Omental fat pad (tissue), 4 donors: ENCODE results near the gene FBLIM1. TPM values are rescaled to one million over a fixed set of nuclear protein-coding genes. Genes with fewer than 3 reads are reported as not detected.

Source experiments
- ATAC-seq: fragments of 150-250 bp; one replicate; pipeline ENCODE4 v1.9.1; 2016; ENCODE audit warnings: mild to moderate bottlenecking, moderate library complexity; ENCODE audit not compliant: low FRiP score
- DNase-seq: peaks from one replicate; pipeline ENCODE4 v3.0.0-alpha.2; 2019; ENCODE audit warnings: low spot score
- CTCF ChIP-seq, 3 donors: fragments of 450-650 bp; IDR thresholded peaks; one replicate each; pipeline ENCODE4 v1.5.1; 2016 to 2017; ENCODE audit warnings: antibody characterized with exemption in 3 of 3, mild to moderate bottlenecking in 3 of 3, moderate library complexity in 2 of 3
- total RNA-seq, 4 donors: library from RNA; depleted of rRNA; stranded (reverse); fragments of >200 nt; gene quantifications; one replicate each; pipeline ENCODE4 v1.1.0, GENCODE V29; 2016

FBLIM1 gene
- total RNA-seq, 4 donors from 2014 or later: 10.4 to 34.0 (median 17.4) TPM

DNA sequence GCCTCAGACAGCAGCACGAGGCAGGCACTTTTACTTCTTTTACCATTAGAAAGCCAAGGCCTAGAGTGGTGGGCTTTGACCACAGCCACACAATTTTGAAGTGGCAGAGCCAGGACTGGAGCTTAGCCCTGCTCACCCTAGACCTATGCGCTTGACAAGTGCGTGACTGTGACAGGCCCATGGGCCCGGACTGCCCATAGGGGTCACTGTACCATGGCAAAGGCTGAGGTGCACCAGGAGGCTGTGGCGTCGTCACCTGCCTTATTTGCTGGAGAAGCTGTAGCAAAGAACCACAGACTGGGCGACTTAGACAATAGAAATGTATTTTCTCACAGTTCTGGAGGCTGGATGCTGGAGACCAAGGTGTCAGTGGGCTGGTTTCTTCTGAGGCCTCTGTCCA, 18.9 kb upstream of the FBLIM1 start:
- no peak for DNase-seq
- no peak for TF ChIP-seq CTCF (IDR thresholded peaks at IDR 0.05)
- ATAC-seq: no peak

DNA sequence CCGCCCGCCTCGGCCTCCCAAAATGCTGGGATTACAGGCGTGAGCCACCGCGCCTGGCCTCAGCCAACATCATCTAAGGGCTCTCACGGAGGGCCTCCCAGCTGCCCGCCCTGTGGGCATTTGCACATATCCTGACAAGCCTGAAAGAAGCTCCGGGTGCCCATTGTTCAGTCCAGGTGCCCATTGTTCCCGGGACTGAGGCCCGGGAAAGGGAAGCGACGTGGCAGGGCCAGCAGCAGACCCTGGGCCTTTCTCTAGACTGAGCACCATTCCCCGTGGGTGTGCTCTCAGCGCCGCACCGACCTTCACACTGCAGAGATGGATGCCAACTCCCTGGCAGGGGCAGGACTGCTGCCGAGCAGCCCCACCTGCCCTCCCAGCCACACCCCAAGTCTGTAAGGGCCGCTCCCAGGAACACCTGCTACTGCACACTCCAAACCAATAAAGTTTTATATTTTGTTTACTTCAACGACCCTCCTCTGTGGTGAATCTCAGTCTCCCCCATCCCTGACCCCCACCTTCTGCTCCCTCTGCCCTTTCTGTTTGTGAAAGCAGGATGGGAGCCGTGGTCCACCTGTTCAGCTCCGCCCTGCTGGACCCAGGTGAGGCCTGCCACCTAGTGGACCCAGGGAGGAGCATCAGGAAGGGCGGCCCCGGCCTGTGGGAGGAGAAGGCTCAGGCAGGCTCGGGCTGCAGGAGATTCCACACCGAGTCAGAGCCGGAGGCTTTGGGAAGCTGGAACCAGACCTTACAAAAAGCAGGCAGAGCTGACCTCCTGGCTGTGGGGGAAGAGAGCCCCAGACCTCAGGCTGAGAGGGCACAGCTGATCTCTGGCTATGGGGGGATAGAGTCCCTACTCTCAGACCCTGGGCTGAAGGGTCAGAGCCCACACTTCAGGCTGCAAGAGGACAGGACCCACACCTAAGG, 17.4 kb upstream of the FBLIM1 start:
- peak in 1 of 3 donors; percentile 8 for TF ChIP-seq CTCF (IDR thresholded peaks at IDR 0.05)
- ATAC-seq (peak; percentile 91), DNase-seq (peak; percentile 29)

- ATAC-seq (no peak), DNase-seq (no peak)
- TF ChIP-seq CTCF (IDR thresholded peaks at IDR 0.05): no peak
Measured at GRCh38 chr1:15742339-15742801, 16.2 kb upstream of the FBLIM1 start, which contains the start of gene TMEM82. TSS of gene TMEM82 (plus strand) at chr1:15742499. CDS start at chr1:15742560, 61 bp downstream.

DNA sequence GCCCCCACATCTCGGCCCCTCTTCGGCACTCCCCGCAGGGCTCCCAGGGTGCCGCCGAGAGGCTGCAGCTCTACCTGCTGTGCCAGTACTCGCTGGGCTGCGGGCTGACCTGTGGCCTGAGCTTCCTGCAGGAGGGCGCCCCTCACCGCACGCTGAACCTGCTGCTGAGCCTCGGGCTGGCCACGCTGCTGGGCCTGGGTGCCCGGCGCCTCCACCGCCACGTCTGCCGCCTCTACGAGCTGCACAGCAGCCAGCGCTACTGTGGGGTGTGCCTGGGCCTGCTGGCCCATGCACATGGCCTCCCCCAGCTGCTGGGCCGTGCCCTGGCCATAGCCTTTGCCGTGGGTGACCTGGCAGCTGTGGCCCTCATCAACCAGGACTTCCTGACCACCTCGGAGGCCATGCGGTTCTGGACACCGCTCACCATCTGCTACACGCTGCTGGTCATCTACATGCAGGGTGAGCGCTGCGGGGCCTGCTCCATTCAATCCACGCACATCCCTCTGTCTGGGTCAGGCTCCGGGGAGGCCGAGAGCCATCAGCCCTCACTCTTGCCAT, 14.4 kb upstream of the FBLIM1 start:
- TF ChIP-seq CTCF (IDR thresholded peaks at IDR 0.05): no peak
- no peak for DNase-seq
- ATAC-seq: no peak

GRCh38 chr1:15747378-15747777, 11.2 kb upstream of the FBLIM1 start:
- no peak for DNase-seq
- ATAC-seq: no peak

DNA sequence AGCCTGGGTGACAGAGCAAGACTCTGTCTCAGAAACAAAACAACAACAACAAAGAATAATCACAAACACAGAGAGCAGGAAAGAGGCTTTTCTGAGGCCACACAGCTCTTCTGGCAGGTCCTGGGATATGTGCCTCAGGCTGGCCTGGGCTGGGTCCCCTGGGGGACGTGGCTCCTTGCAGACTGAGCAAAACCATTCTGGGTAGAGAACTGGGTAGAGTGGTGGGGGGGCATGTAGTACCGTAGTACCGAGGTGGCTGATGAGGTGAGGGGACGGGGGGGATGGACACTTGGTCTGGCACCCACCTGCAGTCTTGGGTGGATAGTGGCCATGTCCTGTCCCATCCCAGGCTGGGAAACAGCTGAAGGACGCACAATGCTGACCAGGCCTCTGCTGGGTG, 10.3 kb upstream of the FBLIM1 start:
- TF ChIP-seq CTCF (IDR thresholded peaks at IDR 0.05): no peak
- DNase-seq: no peak
- no peak for ATAC-seq

More at GRCh38 chr1:15747378-15747777, 11.2 kb upstream of the FBLIM1 start:
- TF ChIP-seq CTCF (IDR thresholded peaks at IDR 0.05): no peak
